ENCODE measurements around the gene MFRP. TPM values are rescaled to one million over a fixed set of nuclear protein-coding genes. Genes with fewer than 3 reads are reported as not detected.

Gene MFRP
- total RNA-seq, 1 donor from 2014 or later, result 0.05 TPM

GRCh38 chr11:119298726-119299125, 47.8 kb downstream of the MFRP start:
- DNase-seq (ENCODE audit: low read depth), result peak; percentile 97

DNA sequence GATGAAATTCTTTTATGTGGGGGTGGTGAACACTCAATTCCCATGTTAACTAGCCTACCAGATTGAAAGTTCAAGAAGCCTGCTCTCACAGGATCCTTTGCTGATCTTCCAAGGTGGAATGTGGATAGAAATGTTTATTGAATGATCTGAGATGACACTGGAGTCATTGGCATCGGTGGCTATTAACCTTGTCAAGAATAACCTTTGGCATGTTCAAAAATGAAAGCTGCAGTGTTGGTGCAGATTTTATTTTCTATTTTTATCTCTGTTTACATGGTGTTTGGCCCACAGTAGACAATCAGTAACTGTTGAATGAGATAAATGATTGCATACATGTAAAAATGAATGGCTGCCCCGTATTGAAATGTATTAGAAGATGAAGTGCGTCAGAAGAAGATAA, 48.6 kb downstream of the MFRP start:
- peak; percentile 11 for DNase-seq (ENCODE audit: low read depth)

GRCh38 chr11:119295178-119295577, 51.3 kb downstream of the MFRP start:
- no peak for DNase-seq (ENCODE audit: low read depth)

GRCh38 chr11:119293461-119293860, 53.0 kb downstream of the MFRP start:
- no peak for DNase-seq (ENCODE audit: low read depth)

GRCh38 chr11:119290894-119291497, 55.5 kb downstream of the MFRP start:
- DNase-seq (ENCODE audit: low read depth), result no peak

Small RNA genes within 50 kb of the gene (microRNA-seq; reads per million reads assigned to microRNA genes)
- gene MIR6756, result not detected

Other genes starting within 250 kb of the MFRP start
- 24.5 and 25.5 TPM in 2 replicates for gene DPAGT1, start 244.9 kb downstream of the MFRP start, total RNA-seq
- 19.3 and 19.7 TPM in 2 replicates for gene C2CD2L, start 239.4 kb downstream of the MFRP start, total RNA-seq
- gene HINFP, start 225.1 kb downstream of the MFRP start, total RNA-seq, result 12.9 and 16.7 TPM in 2 replicates
- 0.08 and 0.16 TPM in 2 replicates for gene ABCG4, start 197.7 kb downstream of the MFRP start, total RNA-seq
- gene NLRX1, start 178.0 kb downstream of the MFRP start, total RNA-seq, result 22.8 and 24.1 TPM in 2 replicates
- gene NHERF4, start 161.2 kb downstream of the MFRP start, total RNA-seq, result not detected in 2 replicates
- gene CBL, start 140.4 kb downstream of the MFRP start, total RNA-seq, result 8.2 and 9.1 TPM in 2 replicates
- gene MCAM, start 29.6 kb downstream of the MFRP start, total RNA-seq, result 57.3 and 68.7 TPM in 2 replicates
- 2.6 and 3.8 TPM in 2 replicates for gene RNF26, start 12.2 kb downstream of the MFRP start, total RNA-seq
- gene C1QTNF5, start 5.8 kb downstream of the MFRP start, total RNA-seq, result 71.5 and 72.1 TPM in 2 replicates
- 10.0 and 18.4 TPM in 2 replicates for gene USP2, start 35.0 kb upstream of the MFRP start, total RNA-seq
- 107 and 112 TPM in 2 replicates for gene THY1, start 76.5 kb upstream of the MFRP start, total RNA-seq